Bronchial epithelial cell (primary cell): ENCODE results near the gene URAD. TPM values are rescaled to one million over a fixed set of nuclear protein-coding genes. Genes with fewer than 3 reads are reported as not detected.

ENCODE experiments used
- DNase-seq: peaks from one replicate; pipeline ENCODE4 v3.0.0-alpha.2; 2010; ENCODE audit warnings: low read depth
- FAIRE-seq: peaks from 2 replicates; lab custom pipeline; 2011; peaks lifted over from hg19 to GRCh38; lab: Jason Lieb, UNC
- H3K27me3 ChIP-seq: 2 replicates; pipeline ENCODE4 v1.5.1; 2011; ENCODE audit warnings: low read length; ENCODE audit not compliant: control insufficient read depth, insufficient read depth
- H3K36me3 ChIP-seq: 2 replicates; pipeline ENCODE4 v1.5.1; 2011; ENCODE audit warnings: low read length; ENCODE audit not compliant: control insufficient read depth, insufficient read depth
- H3K4me3 ChIP-seq: 2 replicates; pipeline ENCODE4 v1.5.1; 2011; ENCODE audit warnings: mild to moderate bottlenecking, low read depth, low read length, control low read depth
- total RNA-seq: library from RNA; depleted of rRNA; stranded (reverse); fragments of >200 nt; gene quantifications from 2 replicates; pipeline ENCODE4 v1.2.1, GENCODE V29; 2014
- TF ChIP-seq, protein P1 (sequence below): IDR thresholded peaks from 2 replicates; pipeline ENCODE4 v1.5.1; 2011; ENCODE audit warnings: mild to moderate bottlenecking, moderate library complexity, low read length, control low read depth, inconsistent platforms; ENCODE audit not compliant: insufficient read depth, severe bottlenecking

URAD gene
- total RNA-seq, 1 donor from 2014 or later: not detected

DNA sequence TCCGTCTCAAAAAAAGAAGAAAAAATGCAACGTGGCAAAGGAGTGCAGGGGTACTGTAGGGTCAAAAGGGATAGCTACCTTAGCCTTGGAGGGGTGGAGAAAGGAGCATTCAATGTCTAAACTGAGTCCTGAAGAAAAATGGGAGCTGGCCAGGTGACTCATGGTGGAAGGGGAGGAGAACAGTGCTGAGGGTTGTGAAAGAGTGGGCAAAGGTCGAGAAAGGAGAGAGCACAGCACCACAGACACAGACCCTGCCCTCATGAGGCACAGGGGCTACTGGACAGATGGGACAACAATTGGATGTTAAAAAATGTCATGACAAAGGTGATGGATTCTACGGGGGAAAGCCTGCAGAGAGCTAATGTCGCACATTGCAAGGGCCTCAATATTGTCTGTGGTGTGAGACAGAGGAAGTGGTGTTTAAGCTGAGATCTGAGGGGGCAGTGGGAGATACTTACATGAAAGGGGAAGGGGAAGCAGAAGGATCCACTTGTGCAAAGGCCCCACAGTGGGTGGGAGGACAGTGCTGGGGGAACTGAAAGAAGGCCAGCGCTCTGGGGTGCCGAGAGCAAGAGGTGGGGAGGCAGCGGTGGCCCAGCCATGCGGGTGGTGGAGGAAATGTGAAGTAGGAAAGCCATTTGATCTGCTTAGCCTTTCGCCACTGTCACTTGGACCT, 42.9 kb upstream of the URAD start:
- TF ChIP-seq, protein P1, sequence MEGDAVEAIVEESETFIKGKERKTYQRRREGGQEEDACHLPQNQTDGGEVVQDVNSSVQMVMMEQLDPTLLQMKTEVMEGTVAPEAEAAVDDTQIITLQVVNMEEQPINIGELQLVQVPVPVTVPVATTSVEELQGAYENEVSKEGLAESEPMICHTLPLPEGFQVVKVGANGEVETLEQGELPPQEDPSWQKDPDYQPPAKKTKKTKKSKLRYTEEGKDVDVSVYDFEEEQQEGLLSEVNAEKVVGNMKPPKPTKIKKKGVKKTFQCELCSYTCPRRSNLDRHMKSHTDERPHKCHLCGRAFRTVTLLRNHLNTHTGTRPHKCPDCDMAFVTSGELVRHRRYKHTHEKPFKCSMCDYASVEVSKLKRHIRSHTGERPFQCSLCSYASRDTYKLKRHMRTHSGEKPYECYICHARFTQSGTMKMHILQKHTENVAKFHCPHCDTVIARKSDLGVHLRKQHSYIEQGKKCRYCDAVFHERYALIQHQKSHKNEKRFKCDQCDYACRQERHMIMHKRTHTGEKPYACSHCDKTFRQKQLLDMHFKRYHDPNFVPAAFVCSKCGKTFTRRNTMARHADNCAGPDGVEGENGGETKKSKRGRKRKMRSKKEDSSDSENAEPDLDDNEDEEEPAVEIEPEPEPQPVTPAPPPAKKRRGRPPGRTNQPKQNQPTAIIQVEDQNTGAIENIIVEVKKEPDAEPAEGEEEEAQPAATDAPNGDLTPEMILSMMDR: no peak
- FAIRE-seq: no peak
- Histone ChIP-seq H3K27me3 (no peaks in the 10 kb centered on the region), H3K4me3 (no peak overlapping the region), H3K36me3 (no peaks in the 10 kb centered on the region)
- DNase-seq: no peak

DNA sequence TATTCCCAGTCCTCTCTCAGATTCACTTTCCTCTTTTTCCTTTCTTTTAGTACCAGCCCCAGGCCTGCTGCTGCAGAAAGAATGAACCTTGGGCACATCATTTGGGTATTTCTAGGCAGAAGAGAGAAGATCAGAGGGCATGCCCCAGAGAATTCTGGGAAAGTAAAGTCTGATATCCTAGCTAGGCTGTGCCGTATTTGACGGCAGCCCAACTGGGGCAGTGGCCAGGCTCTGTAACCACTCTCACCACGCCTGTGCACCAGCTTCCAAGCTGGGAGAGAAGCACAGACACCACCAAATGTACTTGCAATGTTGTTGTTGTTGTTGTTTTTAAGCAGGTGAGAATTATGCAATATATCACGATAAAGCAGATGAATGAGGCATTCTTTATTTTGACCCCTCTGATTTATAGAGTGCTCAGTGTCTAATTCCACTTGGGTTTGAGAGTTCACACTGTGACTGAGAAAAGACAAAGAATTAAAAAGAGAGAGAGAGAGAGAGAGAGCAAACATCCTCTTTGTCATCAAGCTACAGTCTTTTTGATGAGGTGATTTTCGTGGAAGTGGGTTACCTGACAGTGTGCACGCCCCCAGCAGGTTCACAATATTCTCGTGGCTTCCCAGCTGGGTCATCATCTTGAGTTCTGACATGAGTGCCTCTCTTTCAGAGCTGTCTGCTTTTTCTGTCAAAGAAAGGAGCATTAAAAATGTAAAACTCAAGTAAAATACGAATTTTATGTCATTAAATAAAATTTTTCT, 39.3 kb upstream of the URAD start:
- FAIRE-seq (no peak), DNase-seq (no peak)
- H3K27me3 ChIP-seq: no peaks in the 10 kb centered on the region
- TF ChIP-seq, protein P1: no peak
- no peak overlapping the region for H3K4me3 ChIP-seq
- H3K36me3 ChIP-seq: no peaks in the 10 kb centered on the region

DNA sequence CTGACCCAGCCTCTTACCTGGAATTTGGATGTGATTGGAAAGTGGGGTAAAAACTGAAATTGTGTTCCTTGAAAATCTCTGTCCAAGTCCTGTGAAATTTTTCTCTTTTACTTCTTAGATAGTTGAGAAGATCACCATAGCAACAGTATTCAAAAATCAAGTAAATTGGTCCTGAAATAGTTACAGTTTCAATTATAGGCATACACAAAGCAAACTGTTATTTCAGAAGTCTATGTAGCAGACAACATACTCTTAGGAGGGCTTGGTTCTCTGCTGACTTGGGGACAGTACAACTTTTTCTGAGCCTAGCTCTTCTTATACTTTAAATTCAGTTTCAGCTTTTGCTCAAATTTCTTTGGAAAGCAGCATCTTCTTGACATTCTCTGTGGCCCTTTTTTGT, 38.6 kb upstream of the URAD start:
- Histone ChIP-seq H3K4me3 (no peak overlapping the region), H3K36me3 (no peaks in the 10 kb centered on the region), H3K27me3 (no peaks in the 10 kb centered on the region)
- FAIRE-seq (no peak), DNase-seq (no peak)
- TF ChIP-seq, protein P1: no peak

DNA sequence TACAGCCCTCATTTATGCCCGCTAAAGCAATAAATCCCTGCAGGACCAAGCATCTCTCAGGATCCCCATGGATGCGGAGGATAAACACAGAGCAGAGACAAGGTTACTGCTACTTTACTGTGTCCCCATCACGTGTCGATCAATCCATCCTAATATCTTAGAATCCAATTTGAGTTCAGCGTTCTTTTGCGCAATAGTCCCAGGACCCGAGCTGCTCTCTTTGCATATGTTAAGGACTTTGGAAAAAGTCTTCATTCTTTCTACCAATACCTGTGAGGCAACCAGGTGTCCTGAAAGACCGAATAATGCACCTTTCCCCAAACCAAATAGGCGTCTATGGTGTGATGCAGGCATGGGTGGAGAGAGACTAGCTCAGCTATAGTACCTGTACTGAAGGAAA, 38.0 kb upstream of the URAD start:
- TF ChIP-seq, protein P1: no peak
- Histone ChIP-seq H3K36me3 (no peaks in the 10 kb centered on the region), H3K27me3 (no peaks in the 10 kb centered on the region), H3K4me3 (no peak overlapping the region)
- FAIRE-seq (no peak), DNase-seq (no peak)

DNA sequence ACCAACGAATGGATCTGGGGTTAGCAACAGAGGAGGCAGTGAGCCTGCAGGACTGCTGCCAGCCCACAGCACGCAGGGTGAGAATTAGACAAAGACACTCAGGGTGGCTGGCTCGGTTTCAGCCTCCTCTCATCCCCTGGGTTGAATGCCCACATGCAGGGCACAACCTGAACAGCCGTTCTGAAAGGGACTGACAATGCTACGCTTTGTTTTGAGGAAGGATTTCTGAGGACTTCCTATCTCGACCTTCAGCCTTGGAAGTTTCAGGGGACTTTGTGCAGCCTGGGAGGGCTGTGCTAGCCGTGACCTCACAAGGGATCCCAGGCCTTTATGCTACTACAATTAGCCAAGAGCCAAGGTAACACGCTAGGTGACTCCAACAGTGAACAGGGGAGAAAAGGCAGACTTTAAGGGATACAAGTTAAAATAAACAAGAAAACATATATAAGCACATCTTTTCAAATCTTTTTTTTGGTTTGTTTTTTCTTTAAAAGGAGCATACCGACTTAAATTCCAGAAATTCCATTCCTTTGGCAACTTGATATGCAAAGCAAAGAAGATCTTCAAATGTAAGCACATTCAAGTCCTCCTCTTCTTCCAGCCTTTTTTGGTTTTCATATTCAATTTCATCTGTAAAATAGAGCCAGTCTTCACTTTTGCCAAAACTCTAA, 34.5 kb upstream of the URAD start:
- no peak for DNase-seq
- Histone ChIP-seq H3K27me3 (no peaks in the 10 kb centered on the region), H3K4me3 (no peak overlapping the region), H3K36me3 (no peaks in the 10 kb centered on the region)
- FAIRE-seq: no peak
- TF ChIP-seq, protein P1: no peak
